Ishikawa (cell line): ENCODE measurements around the gene CYP11A1.
A peak's percentile ranks its signal among the peaks of the same experiment; 100 is the strongest.

Experiments used
- CEBPB ChIP-seq: IDR thresholded peaks from 2 replicates; pipeline ENCODE4 v1.6.1; 2012
- CREB1 ChIP-seq: IDR thresholded peaks from 2 replicates; pipeline ENCODE4 v1.6.1; 2012; ENCODE audit warnings: low read depth
- EGR1 ChIP-seq: IDR thresholded peaks from 2 replicates; pipeline ENCODE4 v1.6.1; 2012
- EP300 ChIP-seq: IDR thresholded peaks from 2 replicates; pipeline ENCODE4 v1.6.1; 2012; ENCODE audit warnings: borderline replicate concordance
- FOXM1 ChIP-seq: IDR thresholded peaks from 2 replicates; pipeline ENCODE4 v1.6.1; 2012; ENCODE audit warnings: low read depth, borderline replicate concordance
- NFIC ChIP-seq: IDR thresholded peaks from 2 replicates; pipeline ENCODE4 v1.6.1; 2012
- RAD21 ChIP-seq: IDR thresholded peaks from 2 replicates; pipeline ENCODE4 v1.6.1; 2012; ENCODE audit warnings: low read depth
- TAF1 ChIP-seq: IDR thresholded peaks from 2 replicates; pipeline ENCODE4 v1.6.1; 2012; ENCODE audit warnings: low read depth, mild to moderate bottlenecking
- TCF12 ChIP-seq: IDR thresholded peaks from 2 replicates; pipeline ENCODE4 v1.6.1; 2012; ENCODE audit warnings: low read depth
- TEAD4 ChIP-seq: IDR thresholded peaks from 2 replicates; pipeline ENCODE4 v1.6.1; 2012
- YY1 ChIP-seq: IDR thresholded peaks from 2 replicates; pipeline ENCODE4 v1.6.1; 2012; ENCODE audit warnings: low read depth
- ZBTB7A ChIP-seq: IDR thresholded peaks from 2 replicates; pipeline ENCODE4 v1.6.1; 2012; ENCODE audit warnings: low read depth
- TF ChIP-seq, protein P1 (sequence below): IDR thresholded peaks from 2 replicates; pipeline ENCODE4 v1.6.1; 2012
- TF ChIP-seq, protein P2 (sequence below): IDR thresholded peaks from 2 replicates; pipeline ENCODE4 v1.6.1; 2012
- TF ChIP-seq, protein P3 (sequence below): IDR thresholded peaks from 2 replicates; pipeline ENCODE4 v1.6.1; 2012; ENCODE audit warnings: low read depth, mild to moderate bottlenecking

The CYP11A1 gene

DNA sequence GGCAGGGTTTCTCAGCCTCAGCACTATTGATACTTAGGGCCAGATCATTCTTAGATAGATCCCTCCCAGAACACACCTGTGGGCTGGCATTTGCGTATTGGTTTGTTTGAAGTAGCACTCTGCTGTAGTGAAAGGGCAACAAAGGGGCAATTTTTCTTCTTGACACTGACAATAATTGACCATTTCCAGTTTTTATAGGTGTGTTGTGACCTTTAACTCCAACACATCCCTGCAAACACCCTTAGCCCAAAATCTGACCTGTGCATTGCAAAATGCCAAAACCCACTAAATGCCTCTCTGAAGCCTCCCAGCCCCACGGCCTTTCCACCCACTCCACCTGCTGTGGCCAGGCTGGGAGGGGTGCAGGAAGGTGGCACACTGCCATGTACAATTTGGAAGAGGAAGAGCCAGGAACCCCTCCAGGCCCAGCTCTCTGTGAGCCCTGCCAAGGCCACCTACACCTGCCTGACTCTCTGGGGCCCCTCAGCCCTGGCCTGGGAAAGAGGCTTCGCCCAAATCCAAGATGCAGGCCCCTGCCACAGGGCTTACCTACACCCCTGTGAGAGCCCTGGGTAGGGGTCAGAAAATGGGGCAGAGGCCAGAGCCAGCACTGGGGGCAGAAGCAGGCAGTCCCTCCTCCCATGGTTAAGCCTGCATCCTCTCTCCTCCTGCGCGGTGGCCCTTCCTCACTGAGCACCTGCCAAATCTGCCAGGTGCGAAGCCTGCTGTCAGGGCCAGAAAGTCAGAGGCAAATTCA, 9.6 kb upstream of the CYP11A1 start:
- no peak for TF ChIP-seq CREB1
- TF ChIP-seq, protein P1, sequence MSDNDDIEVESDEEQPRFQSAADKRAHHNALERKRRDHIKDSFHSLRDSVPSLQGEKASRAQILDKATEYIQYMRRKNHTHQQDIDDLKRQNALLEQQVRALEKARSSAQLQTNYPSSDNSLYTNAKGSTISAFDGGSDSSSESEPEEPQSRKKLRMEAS: no peak
- TF ChIP-seq, protein P2, sequence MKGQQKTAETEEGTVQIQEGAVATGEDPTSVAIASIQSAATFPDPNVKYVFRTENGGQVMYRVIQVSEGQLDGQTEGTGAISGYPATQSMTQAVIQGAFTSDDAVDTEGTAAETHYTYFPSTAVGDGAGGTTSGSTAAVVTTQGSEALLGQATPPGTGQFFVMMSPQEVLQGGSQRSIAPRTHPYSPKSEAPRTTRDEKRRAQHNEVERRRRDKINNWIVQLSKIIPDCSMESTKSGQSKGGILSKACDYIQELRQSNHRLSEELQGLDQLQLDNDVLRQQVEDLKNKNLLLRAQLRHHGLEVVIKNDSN: no peak
- no peak for TF ChIP-seq EP300
- no peak for TF ChIP-seq RAD21
- no peak for TF ChIP-seq ZBTB7A
- no peak for TF ChIP-seq TEAD4
- no peak for TF ChIP-seq TAF1
- TF ChIP-seq EGR1: no peak
- TF ChIP-seq CEBPB: no peak
- no peak for TF ChIP-seq NFIC
- no peak for TF ChIP-seq TCF12
- no peak for TF ChIP-seq FOXM1
- TF ChIP-seq, protein P3, sequence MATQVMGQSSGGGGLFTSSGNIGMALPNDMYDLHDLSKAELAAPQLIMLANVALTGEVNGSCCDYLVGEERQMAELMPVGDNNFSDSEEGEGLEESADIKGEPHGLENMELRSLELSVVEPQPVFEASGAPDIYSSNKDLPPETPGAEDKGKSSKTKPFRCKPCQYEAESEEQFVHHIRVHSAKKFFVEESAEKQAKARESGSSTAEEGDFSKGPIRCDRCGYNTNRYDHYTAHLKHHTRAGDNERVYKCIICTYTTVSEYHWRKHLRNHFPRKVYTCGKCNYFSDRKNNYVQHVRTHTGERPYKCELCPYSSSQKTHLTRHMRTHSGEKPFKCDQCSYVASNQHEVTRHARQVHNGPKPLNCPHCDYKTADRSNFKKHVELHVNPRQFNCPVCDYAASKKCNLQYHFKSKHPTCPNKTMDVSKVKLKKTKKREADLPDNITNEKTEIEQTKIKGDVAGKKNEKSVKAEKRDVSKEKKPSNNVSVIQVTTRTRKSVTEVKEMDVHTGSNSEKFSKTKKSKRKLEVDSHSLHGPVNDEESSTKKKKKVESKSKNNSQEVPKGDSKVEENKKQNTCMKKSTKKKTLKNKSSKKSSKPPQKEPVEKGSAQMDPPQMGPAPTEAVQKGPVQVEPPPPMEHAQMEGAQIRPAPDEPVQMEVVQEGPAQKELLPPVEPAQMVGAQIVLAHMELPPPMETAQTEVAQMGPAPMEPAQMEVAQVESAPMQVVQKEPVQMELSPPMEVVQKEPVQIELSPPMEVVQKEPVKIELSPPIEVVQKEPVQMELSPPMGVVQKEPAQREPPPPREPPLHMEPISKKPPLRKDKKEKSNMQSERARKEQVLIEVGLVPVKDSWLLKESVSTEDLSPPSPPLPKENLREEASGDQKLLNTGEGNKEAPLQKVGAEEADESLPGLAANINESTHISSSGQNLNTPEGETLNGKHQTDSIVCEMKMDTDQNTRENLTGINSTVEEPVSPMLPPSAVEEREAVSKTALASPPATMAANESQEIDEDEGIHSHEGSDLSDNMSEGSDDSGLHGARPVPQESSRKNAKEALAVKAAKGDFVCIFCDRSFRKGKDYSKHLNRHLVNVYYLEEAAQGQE: no peak
- no peak for TF ChIP-seq YY1

DNA sequence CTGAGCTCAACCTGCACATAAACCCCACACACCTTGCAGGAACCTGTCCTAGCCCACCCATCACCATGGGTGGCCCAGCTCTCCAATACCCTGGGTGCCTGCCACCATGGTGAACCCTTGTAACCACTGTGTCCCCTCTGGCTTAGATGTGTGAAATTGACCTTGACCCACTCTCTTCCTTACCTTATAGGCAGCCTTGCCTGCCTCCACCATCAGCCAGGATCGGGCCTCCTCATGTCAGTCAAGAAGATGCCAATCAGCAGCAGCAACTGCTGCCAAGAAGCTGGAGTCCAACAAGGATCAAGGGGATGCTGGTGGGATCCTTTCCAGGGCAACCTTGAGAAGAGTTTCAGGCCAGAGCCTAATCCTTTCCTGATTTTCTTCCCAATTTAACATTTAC, 8.8 kb upstream of the CYP11A1 start:
- TF ChIP-seq EGR1: no peak
- no peak for TF ChIP-seq ZBTB7A
- no peak for TF ChIP-seq YY1
- TF ChIP-seq CREB1: no peak
- no peak for TF ChIP-seq TEAD4
- TF ChIP-seq RAD21: no peak
- no peak for TF ChIP-seq TCF12
- TF ChIP-seq NFIC: no peak
- no peak for TF ChIP-seq TAF1
- TF ChIP-seq, protein P1: no peak
- no peak for TF ChIP-seq CEBPB
- TF ChIP-seq EP300: no peak
- no peak for TF ChIP-seq FOXM1
- TF ChIP-seq, protein P2: no peak
- TF ChIP-seq, protein P3: no peak

DNA sequence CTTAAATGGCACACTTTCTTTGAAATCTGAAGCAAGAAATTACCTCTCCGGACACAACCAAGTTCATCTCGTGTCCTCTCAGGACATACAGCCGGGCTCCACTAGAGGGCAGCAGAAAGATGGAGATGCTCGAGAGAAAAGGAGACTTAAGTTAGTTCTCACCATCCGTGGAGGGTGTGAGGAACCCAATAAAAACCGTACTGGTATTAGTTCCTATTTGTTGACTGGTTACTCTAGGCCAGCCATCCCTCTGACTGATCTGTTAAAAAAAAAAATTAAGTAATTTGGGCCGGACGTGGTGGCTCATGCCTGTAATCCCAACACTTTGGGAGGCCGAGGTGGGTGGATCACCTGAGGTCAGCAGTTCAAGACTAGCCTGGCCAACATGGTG, 7.9 kb upstream of the CYP11A1 start:
- TF ChIP-seq, protein P1: peak; percentile 37; the same call in 1 of the 2 replicates
- TF ChIP-seq RAD21 (peak; percentile 76), TAF1 (no peak), CREB1 (no peak), EP300 (no peak), ZBTB7A (no peak), CEBPB (no peak)
- TF ChIP-seq, protein P2: no peak

DNA sequence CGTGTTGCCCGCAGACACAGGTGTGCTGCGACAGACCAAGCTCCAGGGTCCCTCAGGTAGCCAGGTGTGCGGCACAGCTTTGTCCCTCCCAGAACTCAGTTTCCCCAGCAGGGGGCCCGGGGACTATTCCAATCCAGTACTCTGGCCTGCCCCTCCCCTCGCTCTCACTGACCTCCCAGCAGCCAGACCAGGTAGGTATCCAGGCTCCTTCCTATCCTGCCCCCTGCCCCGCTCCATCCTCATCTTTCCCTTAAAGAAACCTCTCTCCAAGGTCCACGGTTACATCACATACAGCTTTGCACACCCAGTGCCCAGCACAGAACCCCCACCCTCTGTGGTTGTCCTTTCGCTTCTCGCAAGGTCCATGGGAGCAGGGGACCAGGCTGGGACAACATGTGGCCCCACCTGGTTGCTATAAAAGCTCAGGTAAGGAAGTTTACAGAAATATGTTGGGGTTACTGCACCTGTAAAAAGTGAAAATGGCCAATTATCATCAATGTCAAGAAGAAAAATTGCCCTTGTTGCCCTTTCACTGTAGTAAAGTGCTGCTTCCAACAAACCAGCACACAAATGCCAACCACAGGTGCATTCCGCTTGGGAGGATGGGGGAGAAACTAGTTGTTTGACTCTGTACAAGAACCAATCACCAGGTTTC, 7.3 kb upstream of the CYP11A1 start:
- TF ChIP-seq CREB1: no peak
- TF ChIP-seq FOXM1: no peak
- TF ChIP-seq TAF1: no peak
- no peak for TF ChIP-seq NFIC
- no peak for TF ChIP-seq EGR1
- TF ChIP-seq, protein P2: no peak
- TF ChIP-seq ZBTB7A: no peak
- TF ChIP-seq CEBPB: no peak
- no peak for TF ChIP-seq TEAD4
- no peak for TF ChIP-seq YY1
